ENCODE measurements around the gene PIK3R6. TPM values are rescaled to one million over a fixed set of nuclear protein-coding genes. Genes with fewer than 3 reads are reported as not detected.

The PIK3R6 gene
- polyA plus RNA-seq, 5 donors: 1.6 to 2.7 (median 2.1) TPM

- no peak for DNase-seq
These were observed 114.1 kb downstream of the PIK3R6 start for GRCh38 chr17:8753136-8753975.

Other genes with a start within 250 kb of the PIK3R6 start
- gene MYH10, start 236.9 kb downstream of the PIK3R6 start, polyA plus RNA-seq (ENCODE audit: insufficient read depth in 1 of 5, insufficient read length in 5 of 5, low replicate concordance in 1 of 5): 100 to 1,000 TPM; 138 to 176 (median 152) TPM
- under 1 TPM; 0.28 to 0.55 (median 0.33) TPM for gene CCDC42, start 122.8 kb downstream of the PIK3R6 start, polyA plus RNA-seq (ENCODE audit: insufficient read depth in 1 of 5, insufficient read length in 5 of 5, low replicate concordance in 1 of 5)
- gene SPDYE4, start 109.1 kb downstream of the PIK3R6 start, polyA plus RNA-seq (ENCODE audit: insufficient read depth in 1 of 5, insufficient read length in 5 of 5, low replicate concordance in 1 of 5): under 1 TPM in 2 of 5 donors, not detected in 3; 0.41 to 0.58 TPM
- under 1 TPM; 0.41 to 0.70 (median 0.53) TPM for gene MFSD6L, start 68.3 kb downstream of the PIK3R6 start, polyA plus RNA-seq (ENCODE audit: insufficient read depth in 1 of 5, insufficient read length in 5 of 5, low replicate concordance in 1 of 5)
- 1 to 10 TPM; 1.4 to 2.4 (median 1.8) TPM for gene PIK3R5, start 98.0 kb upstream of the PIK3R6 start, polyA plus RNA-seq (ENCODE audit: insufficient read depth in 1 of 5, insufficient read length in 5 of 5, low replicate concordance in 1 of 5)
- gene NTN1, start 153.8 kb upstream of the PIK3R6 start, polyA plus RNA-seq (ENCODE audit: insufficient read depth in 1 of 5, insufficient read length in 5 of 5, low replicate concordance in 1 of 5): 10 to 100 TPM in 2 of 5 donors, 1 to 10 TPM in 3; 6.3 to 16.8 (median 8.4) TPM

All from right lung (tissue), 5 donors.